ENCODE measurements around the gene CSF3. TPM values are rescaled to one million over a fixed set of nuclear protein-coding genes. Genes with fewer than 3 reads are reported as not detected.

The CSF3 gene
- total and polyA plus RNA-seq, 2 of the 13 experiments (the other 11 are each of a cell fraction or from before 2014, with no cell fraction given): 0.09 TPM; not detected in 1

GRCh38 chr17:39988206-39988810 lies 26.9 kb upstream of the CSF3 start:
- DNase-seq (ENCODE audit: low spot score) (no peak), FAIRE-seq (no peak), ATAC-seq (no peak)
- Histone ChIP-seq H3K9me3 (ENCODE audit: low read length) (no peaks in the 10 kb centered on the region), H3K79me2 (ENCODE audit: insufficient read depth, low read length) (peaks cover 4% of the 10 kb centered on the region), H3K4me2 (ENCODE audit: low read depth, low read length) (no peak overlapping the region), H3K27me3 (ENCODE audit: control insufficient read depth in 1 of 2, insufficient read depth in 2 of 2, low read length in 2 of 2) (no peaks in the 10 kb centered on the region), H4K20me1 (ENCODE audit: insufficient read depth, low read length) (no peaks in the 10 kb centered on the region; the same call in 1 of the 2 replicates), H2AFZ (ENCODE audit: low read length) (no peak overlapping the region), H3K27ac (ENCODE audit: extremely low read length, insufficient read depth, low read length) (no peak overlapping the region), H3K36me3 (replicated peaks in 1 of 2; ENCODE audit: control insufficient read depth in 1 of 2, insufficient read depth in 2 of 2, low read length in 2 of 2) (peaks cover 64 to 95% of the 10 kb centered on the region in 2 experiments), H3K4me1 (ENCODE audit: insufficient read depth, low read length) (no peaks in the 10 kb centered on the region), H3K4me3 (replicated peaks in 1 of 3; ENCODE audit: insufficient read depth in 1 of 3, low read depth in 2 of 3, low read length in 3 of 3) (no peak overlapping the region), H3K9ac (ENCODE audit: insufficient read depth, low read depth, low read length) (no peak overlapping the region)
- BruUV-seq (replicated peaks): no TSS peak
- intact Hi-C loops (cut with micrococcal nuclease; ENCODE audit: unreplicated experiment) (no loop called here), in situ Hi-C loops (cut with HindIII; ENCODE audit: extremely low pct_ligation_motif_present, low pct_unique_long_range_greater_than_20kb) (no loop called here)
- ChIA-PET CTCF (ENCODE audit: low intra/inter-chr PET ratio, low total read pairs) (no interaction called here), POLR2A (no interaction called here)
- no peak for TF ChIP-seq ZBTB10 (CRISPR knock-in tag; IDR thresholded peaks at IDR 0.05; ENCODE audit: borderline replicate concordance)
- TF ChIP-seq FOXO4 (CRISPR knock-in tag; conservative IDR thresholded peaks at IDR 0.05): 0 out of 2 replicates have a peak, but pooled peaks have one; percentile 75
- TF ChIP-seq ZNF281 (CRISPR knock-in tag; IDR thresholded peaks at IDR 0.05; ENCODE audit: borderline replicate concordance): no peak
- no peak for TF ChIP-seq MAFK (conservative IDR thresholded peaks at IDR 0.05 in 1 of 2, IDR thresholded peaks at IDR 0.05 in 1 of 2; ENCODE audit: low read length in 2 of 2)
- no peak for TF ChIP-seq ZNF883 (CRISPR knock-in tag; IDR thresholded peaks at IDR 0.05; ENCODE audit: not compliant biosample characterization)
- TF ChIP-seq ZBTB14 (CRISPR knock-in tag; IDR thresholded peaks at IDR 0.05): no peak
- TF ChIP-seq ZKSCAN5 (CRISPR knock-in tag; IDR thresholded peaks at IDR 0.05): no peak
- TF ChIP-seq ZNF362 (CRISPR knock-in tag; IDR thresholded peaks at IDR 0.05; ENCODE audit: borderline replicate concordance): no peak
- no peak for TF ChIP-seq PLSCR1 (CRISPR knock-in tag; IDR thresholded peaks at IDR 0.05; ENCODE audit: borderline replicate concordance)
- WGBS (ENCODE audit: low lambda C conversion rate): 95% methylated on average over 11 of the region's 11 CpGs

Data from HepG2 (cell line).